HG02970 (cell line): Measurements from ENCODE around the gene RIN2.

Source experiments
- ATAC-seq: cut with Tn5 transposase; IDR thresholded peaks from one replicate; pipeline ENCODE4 v1.9.1; 2021; ENCODE audit warnings: mild to moderate bottlenecking, moderate library complexity, moderate number of reproducible peaks; ENCODE audit not compliant: unreplicated experiment, low FRiP score

RIN2 gene, protein sequence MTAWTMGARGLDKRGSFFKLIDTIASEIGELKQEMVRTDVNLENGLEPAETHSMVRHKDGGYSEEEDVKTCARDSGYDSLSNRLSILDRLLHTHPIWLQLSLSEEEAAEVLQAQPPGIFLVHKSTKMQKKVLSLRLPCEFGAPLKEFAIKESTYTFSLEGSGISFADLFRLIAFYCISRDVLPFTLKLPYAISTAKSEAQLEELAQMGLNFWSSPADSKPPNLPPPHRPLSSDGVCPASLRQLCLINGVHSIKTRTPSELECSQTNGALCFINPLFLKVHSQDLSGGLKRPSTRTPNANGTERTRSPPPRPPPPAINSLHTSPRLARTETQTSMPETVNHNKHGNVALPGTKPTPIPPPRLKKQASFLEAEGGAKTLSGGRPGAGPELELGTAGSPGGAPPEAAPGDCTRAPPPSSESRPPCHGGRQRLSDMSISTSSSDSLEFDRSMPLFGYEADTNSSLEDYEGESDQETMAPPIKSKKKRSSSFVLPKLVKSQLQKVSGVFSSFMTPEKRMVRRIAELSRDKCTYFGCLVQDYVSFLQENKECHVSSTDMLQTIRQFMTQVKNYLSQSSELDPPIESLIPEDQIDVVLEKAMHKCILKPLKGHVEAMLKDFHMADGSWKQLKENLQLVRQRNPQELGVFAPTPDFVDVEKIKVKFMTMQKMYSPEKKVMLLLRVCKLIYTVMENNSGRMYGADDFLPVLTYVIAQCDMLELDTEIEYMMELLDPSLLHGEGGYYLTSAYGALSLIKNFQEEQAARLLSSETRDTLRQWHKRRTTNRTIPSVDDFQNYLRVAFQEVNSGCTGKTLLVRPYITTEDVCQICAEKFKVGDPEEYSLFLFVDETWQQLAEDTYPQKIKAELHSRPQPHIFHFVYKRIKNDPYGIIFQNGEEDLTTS

DNA sequence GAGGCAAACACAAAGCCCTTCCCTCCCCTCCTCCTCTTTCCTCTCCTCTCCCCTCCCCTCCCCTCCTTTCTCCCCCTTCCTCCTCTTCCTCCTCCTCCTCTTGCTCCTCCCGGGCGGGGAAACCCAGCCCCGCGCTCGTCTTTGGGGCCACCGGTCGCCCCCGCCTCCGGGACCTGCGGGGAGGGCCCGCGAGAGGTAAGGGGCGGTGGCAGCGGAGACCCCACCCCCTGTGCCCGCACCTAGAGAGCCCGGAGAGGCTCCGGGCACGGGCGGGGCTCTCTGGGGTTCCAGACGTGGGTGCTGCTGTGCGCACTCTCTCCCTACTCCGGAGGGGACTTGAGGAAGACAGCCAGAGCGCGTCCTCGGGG lies at the start of gene RIN2:
RIN2 (plus strand) TSS at position 126 of the 368 bp plus-strand sequence. CDS start 131,344 bp downstream, outside the sequence.
- no peak for ATAC-seq

DNA sequence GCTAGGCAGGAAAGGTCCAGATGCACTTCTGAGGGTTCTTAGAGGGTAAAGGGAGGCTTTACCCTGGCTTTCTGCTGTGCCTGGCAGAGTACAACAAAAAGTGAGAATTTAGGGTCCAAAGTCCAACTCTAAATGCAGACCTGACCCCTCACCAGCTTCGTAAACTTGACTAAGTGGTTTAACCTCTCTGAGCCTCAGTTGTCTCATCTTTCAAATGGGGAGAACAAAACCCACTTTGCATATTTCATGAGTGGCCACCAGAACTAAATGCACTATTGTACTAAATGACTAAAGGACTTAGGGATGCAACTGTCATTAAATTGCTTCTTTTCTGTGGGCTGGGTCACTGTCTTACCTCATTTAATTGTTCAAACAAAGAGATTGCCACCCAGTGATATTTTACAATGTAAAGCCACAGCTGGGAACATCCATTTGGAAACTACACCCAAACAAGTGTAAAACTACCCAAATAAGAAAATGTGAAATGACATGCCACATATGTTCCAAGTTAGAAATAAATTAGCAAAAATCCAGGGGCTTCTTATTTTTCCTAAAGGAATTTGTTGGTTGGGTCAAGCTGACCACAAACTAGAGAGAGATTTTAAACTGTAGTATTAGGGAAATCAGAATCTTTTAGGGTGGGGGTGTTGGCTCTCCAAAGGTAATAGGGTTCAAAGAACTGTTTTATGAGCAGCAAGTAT lies 48.3 kb upstream of the RIN2 start:
- no peak for ATAC-seq

DNA sequence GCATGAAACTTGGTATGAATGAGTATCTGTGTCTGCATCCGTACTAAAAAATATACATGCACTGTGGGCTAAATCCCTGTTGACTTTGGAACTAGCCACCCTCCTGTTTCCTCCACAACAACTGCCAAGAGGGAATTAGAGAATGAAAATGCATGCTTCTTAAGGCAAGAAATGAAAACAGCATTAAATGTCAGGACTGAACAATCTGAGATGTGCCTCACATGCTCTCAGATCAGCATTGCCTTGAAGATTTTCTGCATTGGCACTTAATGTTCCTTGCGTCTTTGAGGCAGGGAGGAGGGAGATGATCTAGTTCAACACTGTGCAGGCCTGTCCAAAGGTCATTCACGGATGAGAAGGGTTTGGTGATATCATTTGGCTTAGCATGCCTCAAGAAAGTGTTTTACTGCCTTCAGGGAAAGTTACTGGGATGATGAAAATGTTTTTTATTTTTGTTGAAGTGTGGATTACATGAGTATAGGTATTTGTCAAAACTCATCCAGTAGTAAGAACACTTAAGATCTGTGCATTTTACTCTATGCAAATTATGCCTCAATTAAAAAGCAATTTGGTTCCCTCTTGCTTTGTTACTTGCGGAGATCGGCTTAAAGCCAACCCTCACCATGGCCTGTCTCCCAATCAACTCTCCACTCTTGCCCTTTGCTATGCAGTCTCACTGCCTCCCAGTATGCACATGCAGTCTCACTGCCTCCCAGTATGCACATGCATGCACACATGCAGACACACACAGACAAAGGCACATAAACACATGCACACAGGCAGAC lies 47.5 kb upstream of the RIN2 start:
- no peak for ATAC-seq

DNA sequence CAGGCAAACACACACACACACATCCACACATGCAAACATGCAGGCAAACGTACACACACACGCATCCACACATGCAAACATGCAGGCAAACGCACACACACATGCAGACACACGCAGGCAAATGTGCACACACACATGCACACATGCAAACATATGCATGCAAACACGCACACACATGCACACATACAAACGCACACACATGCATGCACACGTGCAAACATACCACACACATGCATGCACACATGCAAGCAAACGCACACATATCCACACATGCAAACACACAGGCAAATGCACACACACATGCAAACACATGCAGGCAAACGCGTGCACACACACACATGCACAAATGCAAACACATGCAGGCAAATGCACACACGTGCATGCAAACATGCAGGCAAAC lies 46.9 kb upstream of the RIN2 start:
- no peak for ATAC-seq

DNA sequence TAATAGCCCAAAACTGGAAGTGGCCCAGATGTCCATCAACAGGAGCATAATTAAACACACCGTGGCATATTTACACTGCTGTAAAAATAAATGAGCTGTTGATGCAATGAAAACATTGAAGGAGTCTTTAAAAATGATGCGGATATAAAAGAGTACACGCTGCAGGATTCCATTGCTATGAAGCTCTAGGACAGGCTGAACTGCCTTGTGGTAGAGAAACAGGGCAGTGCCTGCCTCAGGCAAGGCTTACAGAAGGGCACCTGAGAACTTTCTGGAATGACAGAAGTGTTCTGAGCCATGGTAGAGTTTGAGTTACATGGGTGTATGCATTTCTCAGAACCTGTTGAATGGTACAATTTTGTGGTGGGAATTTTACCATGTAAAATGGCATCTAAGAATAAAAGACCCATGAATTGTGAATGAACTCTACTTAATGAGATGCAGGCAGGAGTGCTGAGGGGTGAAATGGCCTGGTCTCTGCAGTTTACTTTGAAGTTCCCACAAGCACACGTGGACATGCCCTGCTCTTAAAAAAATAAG lies 45.3 kb upstream of the RIN2 start:
- no peak for ATAC-seq

DNA sequence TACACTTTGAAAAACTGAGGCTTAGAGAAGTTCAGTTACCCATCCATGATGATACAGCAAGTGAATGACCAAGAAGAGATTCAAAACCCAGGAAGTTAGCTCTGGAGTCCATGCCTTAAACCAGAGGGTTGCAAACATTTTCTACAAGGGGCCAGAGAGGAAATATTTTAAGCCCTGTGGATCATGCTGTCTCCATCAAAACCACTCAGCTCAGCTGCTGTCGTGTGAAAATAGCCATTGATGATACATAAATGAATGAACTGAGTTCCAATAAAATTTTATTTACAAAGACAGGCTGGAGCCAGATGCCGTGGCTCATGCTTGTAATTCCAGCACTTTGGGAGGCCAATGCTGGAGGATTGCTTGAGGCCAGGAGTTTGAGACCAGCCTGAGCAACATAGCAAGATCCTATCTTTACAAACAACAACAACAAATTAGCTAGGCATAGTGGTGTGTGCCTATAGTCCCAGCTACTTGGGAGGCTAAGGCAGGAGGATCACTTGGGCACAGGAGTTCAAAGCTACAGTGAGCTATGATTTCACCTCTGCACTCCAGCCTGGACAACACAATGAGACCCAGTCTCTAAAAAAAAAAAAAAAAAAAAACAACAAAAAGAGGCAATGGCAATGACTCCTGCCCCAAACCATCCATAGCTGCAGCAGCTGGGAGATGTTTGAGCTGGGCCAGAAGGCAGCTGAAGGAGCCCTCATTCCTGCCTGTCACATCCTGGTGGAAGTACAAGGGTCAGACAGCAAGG lies 44.1 kb upstream of the RIN2 start:
- no peak for ATAC-seq

DNA sequence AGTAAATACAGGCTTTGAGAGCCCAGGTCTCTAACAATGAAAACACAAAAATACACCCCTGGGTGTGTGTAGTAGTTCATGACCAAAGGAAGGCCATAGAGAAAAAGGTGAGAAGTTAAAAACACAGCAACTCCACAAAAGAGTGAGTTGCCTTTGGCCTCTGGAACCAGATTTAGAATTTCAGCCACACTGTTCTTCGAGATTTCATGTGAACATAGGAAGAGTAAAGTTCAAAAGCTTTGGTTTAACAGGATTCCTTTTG lies 43.5 kb upstream of the RIN2 start:
- ATAC-seq, result no peak

DNA sequence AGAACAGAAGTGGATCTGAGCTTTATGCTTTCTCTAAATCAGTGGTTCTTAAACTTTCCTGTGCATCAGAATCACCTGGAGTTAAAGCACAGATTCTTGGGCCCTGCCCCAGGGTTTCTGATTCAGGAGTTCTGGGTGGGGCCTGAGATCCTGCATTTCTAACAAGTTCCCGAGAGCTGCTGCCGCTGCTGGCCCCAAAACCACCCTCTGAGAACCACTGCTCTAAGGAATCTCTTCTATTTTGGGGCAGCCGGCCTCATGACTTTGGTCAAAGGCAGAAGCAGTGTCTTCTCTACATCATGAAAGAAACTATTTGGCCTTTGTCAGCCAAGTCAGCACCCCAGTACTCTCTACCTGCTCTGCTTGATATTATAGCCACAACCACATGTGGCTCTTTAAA lies 42.1 kb upstream of the RIN2 start:
- no peak for ATAC-seq

DNA sequence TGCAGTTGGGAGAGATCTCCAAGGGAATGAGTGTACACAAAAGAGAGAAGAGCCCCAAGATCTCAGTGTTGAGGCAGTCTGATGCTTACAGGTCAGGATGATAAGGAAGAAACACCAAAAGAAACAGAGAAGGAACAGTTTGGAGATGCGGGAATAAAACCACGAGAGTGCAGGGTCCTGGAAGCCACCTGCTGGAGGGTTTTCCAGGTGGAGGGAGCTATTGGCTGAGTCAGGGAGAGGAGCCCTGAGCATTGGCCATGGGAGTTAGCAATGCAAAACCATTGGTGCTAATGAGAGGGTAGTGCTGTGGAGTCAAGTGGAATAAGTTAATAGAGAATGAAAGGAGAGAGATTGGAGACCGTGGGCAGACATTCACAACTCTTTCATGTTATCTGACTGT lies 39.2 kb upstream of the RIN2 start:
- no peak for ATAC-seq

DNA sequence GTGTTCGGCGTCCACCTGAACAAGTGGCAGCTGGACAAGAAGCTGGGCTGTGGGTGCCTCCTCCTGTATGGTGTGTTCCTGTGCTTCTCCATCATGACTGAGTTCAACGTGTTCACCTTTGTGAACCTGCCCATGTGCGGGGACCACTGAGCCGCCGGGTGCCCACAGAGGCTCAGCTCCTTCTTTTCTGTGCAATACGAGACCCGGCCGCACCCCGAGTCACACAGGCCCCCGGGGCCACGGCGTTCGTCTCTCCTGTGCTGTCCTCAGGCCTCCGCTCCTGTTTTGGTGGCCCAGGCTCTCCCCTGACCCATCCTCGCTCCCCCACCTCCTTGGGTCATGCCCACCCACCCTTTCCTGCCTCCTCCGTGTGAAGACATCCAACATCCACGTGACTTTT lies 37.1 kb upstream of the RIN2 start:
- ATAC-seq, result no peak

DNA sequence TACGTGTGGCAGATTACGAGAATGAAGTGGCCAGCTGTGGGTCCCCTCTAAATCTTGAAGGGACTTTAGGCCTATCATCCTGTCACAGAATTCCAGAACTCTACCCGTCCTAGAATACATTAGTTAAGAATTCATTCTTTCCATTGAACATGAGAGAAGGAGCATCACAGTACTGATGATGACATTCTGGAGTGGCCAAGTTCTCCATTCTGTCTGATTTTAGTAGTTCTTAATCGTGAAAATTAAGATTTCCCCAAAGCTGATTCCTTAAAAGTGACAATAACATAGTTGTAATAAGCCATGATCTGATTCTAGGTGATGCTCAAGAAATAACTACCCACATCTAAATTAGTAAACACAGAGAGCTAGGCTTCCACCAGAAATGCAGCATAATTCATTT lies 35.0 kb upstream of the RIN2 start:
- no peak for ATAC-seq

DNA sequence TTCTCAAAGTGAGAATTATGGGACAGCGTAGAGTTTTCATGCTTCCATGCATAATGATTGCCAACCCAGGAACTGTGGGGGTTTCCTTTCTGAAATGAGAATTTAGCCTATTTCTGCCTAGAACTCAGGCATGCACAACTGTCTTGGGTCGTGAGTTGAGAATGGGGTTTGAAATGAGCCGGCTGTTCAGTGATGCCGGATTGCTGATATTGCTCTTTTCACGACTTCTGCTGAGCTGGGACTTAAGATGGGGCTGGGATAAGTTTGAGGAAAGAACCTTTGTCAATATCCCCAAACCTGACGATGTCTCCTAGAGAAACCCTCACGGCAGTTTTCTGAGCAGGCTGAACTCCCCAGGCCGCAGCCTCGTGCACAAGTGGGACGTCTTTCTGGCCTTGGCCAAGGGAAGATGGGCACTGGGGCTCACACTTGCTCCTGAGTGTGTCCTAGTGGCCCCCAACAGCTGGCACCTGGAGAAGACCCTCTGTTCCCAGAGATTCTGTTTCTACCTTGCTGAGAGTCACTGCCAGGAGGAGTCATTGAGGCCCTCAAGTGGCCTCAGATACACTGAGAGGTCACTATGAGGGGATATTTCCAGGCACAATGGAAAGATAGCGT lies 34.1 kb upstream of the RIN2 start:
- ATAC-seq, result no peak

DNA sequence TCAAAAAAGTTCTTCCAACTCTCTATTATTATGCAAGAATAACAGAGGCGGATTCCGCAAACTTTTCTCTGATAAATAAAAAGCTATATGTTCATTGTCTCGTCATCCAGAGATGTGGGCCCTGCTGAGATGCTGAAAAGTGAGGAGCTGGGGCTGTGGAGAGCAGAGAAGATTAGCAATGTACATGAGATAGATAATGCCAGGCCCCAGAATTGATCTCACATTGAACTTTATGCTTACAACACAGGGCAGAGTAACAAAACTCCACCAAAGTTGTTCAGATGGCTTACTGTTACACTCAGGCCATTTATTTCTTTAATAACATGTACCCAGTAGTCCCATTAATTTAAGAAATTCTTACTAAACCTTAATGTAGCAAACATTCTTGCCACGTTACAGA lies 32.7 kb upstream of the RIN2 start:
- ATAC-seq, result no peak

DNA sequence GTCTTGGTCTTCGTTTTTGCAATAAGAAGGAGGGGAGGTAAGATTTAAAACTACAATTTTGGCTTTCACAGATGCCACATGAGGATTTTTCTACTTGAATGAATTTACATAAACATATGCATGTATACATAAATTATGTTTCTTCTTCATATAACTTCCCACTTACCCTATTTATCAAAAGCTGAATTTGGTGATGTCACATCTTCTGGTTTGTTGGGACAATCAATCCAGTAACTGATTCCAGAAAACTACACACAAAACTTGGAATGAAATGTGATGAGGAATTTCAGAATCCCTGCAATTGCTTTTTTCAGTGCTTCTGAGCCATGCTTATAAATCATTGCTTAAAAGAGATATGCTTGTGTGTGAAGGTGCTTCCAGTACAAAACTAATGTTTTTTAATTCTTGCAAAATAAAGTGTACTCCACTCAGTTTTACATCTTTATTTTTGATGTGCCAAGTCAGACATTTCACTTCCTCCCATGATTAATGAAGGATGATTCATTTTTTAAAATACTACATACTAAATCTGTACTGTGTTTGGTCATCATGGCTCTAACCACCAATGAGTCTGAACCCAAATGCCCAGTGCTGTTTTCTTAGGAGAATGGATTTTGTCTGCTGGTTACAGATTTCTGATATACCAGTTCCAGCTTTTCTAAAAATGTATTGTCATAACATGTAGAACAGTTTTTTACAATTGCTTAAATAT lies 32.1 kb upstream of the RIN2 start:
- no peak for ATAC-seq

DNA sequence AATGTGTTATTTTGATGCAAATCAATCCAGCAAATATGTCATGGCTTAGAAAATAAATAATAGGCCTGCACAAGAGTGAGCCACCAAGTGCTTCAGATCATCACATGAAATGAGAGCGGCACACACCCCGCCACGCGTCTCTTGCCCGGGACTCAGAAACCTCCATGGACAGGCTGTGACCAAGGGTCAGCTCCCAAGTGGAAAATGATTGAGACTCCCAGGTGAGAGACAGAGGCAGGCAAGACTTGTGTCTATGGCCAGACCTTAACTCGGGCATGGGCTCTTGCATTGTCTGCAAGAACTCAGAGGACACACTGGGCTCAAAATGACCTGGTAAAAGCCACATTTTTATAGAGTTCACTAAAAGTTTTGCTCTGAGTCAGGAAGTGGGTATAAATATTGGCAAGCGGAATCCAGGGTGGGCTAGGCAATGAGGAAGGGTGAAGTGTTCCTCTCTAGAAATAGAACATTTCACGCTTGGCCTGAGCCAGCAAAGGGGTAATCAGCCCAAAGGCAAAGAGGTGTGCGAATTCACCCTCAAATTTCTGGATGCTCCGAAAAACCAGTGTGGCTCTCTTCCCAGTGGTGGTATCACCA lies 30.7 kb upstream of the RIN2 start:
- no peak for ATAC-seq

DNA sequence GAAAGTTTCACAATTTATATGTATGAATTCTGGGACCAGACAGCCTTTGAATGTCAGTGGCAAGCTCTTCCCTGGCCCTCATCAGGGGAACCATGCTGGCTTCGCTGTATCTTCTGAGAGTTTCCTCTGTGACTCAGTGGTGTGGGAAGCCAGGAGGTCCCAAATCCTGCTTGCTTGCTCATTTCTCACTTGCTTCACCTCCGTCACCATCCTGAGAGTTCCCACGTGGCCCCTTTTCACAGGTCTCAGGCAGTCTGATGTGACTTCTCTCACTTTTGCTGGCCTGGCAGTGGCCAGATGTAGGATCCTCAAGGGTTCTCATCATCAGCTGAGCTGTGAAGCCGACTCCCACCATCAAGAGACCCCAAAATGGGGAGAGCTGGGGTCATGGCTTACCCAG lies 28.4 kb upstream of the RIN2 start:
- ATAC-seq, result no peak

DNA sequence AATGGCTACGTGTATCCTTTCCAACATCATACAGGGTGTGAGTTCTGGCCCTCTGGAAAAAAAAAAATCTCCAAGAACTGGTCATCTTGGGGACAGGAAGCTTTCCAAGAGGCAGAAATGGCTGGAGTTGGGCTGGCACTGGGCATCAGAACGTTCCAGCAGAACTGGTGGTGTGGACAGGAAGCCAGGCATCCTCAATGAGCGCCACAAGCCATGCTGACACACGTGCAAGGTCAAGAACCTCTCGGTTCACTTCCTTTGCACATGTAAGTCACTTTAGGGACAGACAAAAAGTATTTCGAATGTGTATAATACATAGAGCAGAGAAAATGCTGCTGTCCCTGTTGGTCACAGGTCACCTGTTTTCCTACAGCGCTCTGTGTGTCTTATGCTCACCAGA lies 27.4 kb upstream of the RIN2 start:
- no peak for ATAC-seq

DNA sequence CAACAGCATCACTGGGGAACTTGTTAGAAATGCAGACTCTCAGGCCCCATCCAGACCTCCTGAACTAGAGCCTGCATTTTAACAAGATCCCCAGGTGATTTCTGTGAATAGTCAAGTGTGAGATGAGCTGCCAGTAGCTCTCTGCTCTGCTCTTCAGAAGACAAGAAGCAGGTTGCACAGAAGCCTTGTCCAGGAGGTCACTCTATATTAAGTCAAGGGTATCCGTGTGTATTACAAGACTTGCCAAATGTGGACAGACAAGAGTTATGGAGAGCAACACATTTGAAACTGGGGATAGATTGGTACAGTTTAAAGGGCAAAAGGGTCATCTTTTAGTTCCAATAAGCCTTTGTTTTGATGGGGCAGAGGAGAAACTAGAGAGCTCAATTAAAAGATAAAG lies 23.2 kb upstream of the RIN2 start:
- no peak for ATAC-seq
